ENCODE measurements around the gene IGIP.

Gene IGIP

DNA sequence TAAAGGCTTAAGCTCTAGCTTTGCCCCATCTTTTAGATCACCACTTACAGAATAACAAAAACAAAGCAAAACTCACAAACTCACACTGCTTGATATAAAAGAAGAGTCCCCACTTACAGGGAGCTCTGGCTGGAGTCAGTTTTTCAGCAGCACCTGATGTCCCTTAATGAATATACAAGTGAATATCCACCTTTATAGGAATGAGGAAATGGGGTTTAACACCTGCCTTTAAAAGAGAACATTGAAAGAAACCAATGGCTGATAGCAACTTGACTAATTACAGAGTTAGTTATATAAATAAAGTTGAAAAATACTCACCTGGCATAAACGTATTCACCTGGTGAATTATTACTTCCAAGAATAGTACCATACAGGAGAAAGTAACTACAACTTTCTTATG, 32.6 kb upstream of the IGIP start:
- no peak for DNase-seq (ENCODE audit: low read depth)
- TF ChIP-seq, protein P1, sequence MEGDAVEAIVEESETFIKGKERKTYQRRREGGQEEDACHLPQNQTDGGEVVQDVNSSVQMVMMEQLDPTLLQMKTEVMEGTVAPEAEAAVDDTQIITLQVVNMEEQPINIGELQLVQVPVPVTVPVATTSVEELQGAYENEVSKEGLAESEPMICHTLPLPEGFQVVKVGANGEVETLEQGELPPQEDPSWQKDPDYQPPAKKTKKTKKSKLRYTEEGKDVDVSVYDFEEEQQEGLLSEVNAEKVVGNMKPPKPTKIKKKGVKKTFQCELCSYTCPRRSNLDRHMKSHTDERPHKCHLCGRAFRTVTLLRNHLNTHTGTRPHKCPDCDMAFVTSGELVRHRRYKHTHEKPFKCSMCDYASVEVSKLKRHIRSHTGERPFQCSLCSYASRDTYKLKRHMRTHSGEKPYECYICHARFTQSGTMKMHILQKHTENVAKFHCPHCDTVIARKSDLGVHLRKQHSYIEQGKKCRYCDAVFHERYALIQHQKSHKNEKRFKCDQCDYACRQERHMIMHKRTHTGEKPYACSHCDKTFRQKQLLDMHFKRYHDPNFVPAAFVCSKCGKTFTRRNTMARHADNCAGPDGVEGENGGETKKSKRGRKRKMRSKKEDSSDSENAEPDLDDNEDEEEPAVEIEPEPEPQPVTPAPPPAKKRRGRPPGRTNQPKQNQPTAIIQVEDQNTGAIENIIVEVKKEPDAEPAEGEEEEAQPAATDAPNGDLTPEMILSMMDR (IDR thresholded peaks at IDR 0.05; ENCODE audit: control insufficient read depth, insufficient read depth, low read depth, low read length, missing control alignments) = no peak
- no peak overlapping the region for H3K4me3 ChIP-seq (ENCODE audit: control insufficient read depth, low read depth, low read length)

DNA sequence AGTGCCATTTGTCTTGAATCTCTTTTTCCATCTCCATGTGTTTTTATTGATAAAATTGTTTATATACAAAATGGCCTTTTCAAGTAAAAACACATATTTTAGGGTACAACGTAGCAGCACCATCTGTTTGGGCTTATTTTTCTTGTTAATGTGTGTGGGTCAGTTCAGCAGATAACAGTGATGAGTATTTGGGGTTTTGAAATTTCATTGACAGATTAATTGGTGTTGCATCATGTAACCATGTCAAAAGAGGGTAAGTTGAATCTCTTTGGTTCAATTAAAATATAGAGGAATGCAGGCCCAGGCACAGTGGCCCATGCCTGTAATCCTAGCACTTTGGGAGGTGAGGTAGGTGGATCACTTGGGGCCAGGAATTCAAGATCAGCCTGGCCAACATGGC, 31.9 kb upstream of the IGIP start:
- TF ChIP-seq, protein P1 (IDR thresholded peaks at IDR 0.05; ENCODE audit: control insufficient read depth, insufficient read depth, low read depth, low read length, missing control alignments) = no peak
- H3K4me3 ChIP-seq (ENCODE audit: control insufficient read depth, low read depth, low read length) = no peak overlapping the region
- DNase-seq (ENCODE audit: low read depth) = no peak

DNA sequence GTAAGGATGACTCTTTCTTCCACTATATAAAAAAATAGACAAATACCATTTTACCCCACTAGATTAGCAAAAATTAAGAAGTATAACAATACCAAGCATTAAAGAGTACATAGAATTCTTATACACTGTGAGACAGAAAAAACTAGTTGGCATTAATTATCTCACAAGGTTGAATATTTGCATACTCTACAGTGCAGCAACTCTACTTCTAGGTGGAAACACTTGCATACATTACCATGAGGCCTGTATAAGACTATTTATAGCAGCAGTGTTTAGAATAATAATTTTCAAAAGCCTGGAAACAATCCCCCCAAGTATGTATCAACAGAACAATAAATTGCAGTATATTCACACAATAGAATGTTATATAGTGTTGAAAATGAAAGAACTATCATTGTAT, 30.8 kb upstream of the IGIP start:
- TF ChIP-seq, protein P1 (IDR thresholded peaks at IDR 0.05; ENCODE audit: control insufficient read depth, insufficient read depth, low read depth, low read length, missing control alignments) = no peak
- no peak for DNase-seq (ENCODE audit: low read depth)
- H3K4me3 ChIP-seq (ENCODE audit: control insufficient read depth, low read depth, low read length) = no peak overlapping the region

DNA sequence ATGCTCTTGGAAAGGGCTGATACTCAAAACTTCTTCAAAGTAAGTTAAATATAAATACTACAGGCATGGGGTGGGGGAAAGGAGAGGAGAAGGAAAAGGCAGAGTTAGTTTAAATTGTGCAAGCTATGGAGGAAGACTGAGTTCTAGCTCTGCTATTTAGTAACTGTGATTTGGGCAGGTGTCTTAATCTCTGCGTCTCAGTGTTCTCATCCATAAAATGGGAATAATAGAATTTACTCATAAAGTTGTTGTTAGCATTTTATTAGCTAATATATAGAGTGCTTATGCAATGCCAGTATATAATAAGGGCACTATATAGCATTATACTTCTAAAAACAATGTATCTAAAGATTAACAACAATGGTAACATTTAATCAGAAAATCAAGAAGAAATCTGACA, 24.6 kb upstream of the IGIP start:
- no peak for DNase-seq (ENCODE audit: low read depth)
- no peak overlapping the region for H3K4me3 ChIP-seq (ENCODE audit: control insufficient read depth, low read depth, low read length)
- TF ChIP-seq, protein P1 (IDR thresholded peaks at IDR 0.05; ENCODE audit: control insufficient read depth, insufficient read depth, low read depth, low read length, missing control alignments) = no peak

DNA sequence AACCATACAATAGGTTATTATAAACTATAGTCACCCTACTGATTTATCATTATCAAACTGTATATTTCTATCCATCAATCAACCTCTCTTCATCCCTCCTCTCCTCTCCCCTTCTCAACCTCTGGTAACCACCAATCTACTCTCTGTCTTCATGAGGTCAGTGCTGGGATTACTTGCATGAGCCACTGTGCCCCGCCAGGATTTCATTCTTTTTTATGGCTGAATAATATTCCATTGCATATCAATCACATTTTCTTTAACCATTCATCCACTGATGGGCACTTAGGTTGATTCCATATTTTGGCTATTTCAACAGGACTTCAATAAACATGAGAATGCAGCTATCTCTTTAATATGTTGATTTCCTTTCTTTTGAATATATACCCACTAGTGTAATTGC, 22.6 kb upstream of the IGIP start:
- no peak overlapping the region for H3K4me3 ChIP-seq (ENCODE audit: control insufficient read depth, low read depth, low read length)
- no peak for DNase-seq (ENCODE audit: low read depth)
- TF ChIP-seq, protein P1 (IDR thresholded peaks at IDR 0.05; ENCODE audit: control insufficient read depth, insufficient read depth, low read depth, low read length, missing control alignments) = no peak

DNA sequence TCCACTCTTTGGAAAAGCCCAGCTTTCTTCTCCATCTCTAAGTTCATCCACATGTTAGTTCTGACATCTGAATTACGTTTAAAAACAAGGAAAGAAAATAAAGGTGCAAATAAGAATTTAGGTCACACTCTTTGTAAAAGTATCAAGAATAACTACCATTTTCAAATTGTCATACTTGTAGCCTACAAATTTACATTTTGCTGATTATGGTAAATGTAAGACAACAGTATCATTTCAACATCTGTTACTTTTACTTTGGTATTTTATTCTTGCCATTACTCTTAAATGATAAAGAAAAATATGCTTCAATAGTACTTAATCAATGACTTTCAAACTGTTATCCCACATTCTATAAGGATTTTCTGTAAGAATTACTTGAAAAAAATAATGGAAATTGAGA, 21.6 kb upstream of the IGIP start:
- TF ChIP-seq, protein P1 (IDR thresholded peaks at IDR 0.05; ENCODE audit: control insufficient read depth, insufficient read depth, low read depth, low read length, missing control alignments) = no peak
- no peak for DNase-seq (ENCODE audit: low read depth)
- no peak overlapping the region for H3K4me3 ChIP-seq (ENCODE audit: control insufficient read depth, low read depth, low read length)

DNA sequence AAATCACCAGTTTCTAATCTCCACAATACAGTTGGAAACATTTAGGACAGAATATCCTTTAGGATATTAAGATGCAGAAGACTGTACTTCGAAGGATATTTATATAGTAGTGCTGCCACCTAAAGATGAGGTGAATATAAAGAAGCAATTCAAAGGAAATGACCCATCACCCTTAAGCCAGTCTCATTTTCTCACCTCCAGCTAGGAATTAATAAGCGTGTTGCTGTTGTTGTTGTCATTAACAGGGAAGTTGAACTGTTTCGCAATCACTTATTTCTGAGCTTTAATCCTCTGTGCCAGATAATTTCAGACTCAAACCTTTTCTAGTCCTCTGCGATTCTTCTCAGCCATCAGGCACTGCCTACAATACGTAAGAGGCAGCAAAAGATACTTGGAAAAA, 19.6 kb upstream of the IGIP start:
- DNase-seq (ENCODE audit: low read depth) = no peak
- TF ChIP-seq, protein P1 (IDR thresholded peaks at IDR 0.05; ENCODE audit: control insufficient read depth, insufficient read depth, low read depth, low read length, missing control alignments) = no peak
- no peak overlapping the region for H3K4me3 ChIP-seq (ENCODE audit: control insufficient read depth, low read depth, low read length)

All from AG09309 (cell line).